Progenitor cell of endocrine pancreas (in vitro differentiated cells): ENCODE measurements around the gene CFAP74. TPM values are rescaled to one million over a fixed set of nuclear protein-coding genes. Genes with fewer than 3 reads are reported as not detected.

ENCODE experiments used
- DNase-seq: peaks from one replicate; pipeline ENCODE4 v3.0.0; 2021; ENCODE audit warnings: low spot score; ENCODE audit not compliant: unreplicated experiment
- H3K27ac Mint-ChIP-seq: 2 replicates; pipeline ENCODE4 v1.8.0; 2021; ENCODE audit warnings: mild to moderate bottlenecking, moderate library complexity, mixed read lengths
- H3K27me3 Mint-ChIP-seq: 2 replicates; pipeline ENCODE4 v1.8.0; 2021; ENCODE audit warnings: mixed read lengths
- H3K36me3 Mint-ChIP-seq: 2 replicates; pipeline ENCODE4 v1.8.0; 2022; ENCODE audit warnings: mixed read lengths; ENCODE audit not compliant: insufficient read depth
- H3K4me1 Mint-ChIP-seq: 2 replicates; pipeline ENCODE4 v1.8.0; 2021; ENCODE audit warnings: low read depth, mixed read lengths
- H3K4me3 Mint-ChIP-seq: 2 replicates; pipeline ENCODE4 v1.8.0; 2021; ENCODE audit warnings: low read depth, mild to moderate bottlenecking, moderate library complexity, mixed read lengths
- H3K9me3 Mint-ChIP-seq: 2 replicates; pipeline ENCODE4 v1.8.0; 2021; ENCODE audit warnings: low read depth, mixed read lengths
- total RNA-seq: library from RNA; stranded (reverse); gene quantifications from 2 replicates; pipeline ENCODE4 v1.2.1, GENCODE V29; 2021
- TF ChIP-seq, protein P1 (sequence below): fragments of 200-600 bp; sonication (generic); IDR thresholded peaks from one replicate; pipeline ENCODE4 v1.5.0; 2021; ENCODE audit warnings: antibody characterized with exemption, mild to moderate bottlenecking; ENCODE audit not compliant: unreplicated experiment

The CFAP74 gene
- total RNA-seq, 1 donor from 2014 or later: 0.93 TPM

DNA sequence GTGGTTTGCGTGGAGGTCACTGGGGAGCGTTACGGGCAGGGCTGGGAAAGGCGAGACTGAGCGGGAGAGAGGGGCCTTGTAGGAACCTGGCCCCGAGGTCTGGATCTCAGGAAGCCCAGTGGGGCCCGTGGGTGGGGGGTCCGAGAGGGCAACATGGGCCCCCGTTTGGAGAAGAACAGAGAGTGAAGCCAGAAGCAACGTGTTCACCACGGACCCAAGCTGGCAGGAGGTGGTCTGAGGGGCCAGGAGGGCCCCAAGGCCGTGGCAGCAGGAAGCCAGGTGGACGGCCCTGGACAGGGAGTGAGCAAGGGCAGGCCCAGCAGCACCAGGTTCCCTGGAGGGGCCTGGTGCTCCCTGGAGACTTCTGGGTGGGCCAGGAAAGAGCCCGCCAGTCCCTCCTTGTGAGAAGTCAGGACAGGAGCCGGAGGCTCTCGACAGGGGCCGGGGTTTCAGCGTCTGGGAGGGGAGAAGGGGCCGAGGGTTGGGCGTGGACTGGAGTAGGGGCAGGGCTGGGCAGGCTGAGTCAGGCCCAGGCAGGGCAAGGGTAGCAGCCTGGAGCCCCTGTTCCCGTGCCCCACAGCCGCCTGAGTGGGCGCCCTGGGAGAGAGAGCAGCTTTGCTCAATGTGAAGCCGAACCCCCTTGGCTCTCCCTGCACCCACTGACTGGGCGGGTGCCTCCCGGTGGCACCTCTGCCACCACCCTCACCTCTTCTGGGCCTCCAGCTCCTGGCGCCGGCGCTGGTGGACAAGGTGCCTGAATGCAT is 33.5 kb downstream of the CFAP74 start:
- no peak for DNase-seq
- TF ChIP-seq, protein P1, sequence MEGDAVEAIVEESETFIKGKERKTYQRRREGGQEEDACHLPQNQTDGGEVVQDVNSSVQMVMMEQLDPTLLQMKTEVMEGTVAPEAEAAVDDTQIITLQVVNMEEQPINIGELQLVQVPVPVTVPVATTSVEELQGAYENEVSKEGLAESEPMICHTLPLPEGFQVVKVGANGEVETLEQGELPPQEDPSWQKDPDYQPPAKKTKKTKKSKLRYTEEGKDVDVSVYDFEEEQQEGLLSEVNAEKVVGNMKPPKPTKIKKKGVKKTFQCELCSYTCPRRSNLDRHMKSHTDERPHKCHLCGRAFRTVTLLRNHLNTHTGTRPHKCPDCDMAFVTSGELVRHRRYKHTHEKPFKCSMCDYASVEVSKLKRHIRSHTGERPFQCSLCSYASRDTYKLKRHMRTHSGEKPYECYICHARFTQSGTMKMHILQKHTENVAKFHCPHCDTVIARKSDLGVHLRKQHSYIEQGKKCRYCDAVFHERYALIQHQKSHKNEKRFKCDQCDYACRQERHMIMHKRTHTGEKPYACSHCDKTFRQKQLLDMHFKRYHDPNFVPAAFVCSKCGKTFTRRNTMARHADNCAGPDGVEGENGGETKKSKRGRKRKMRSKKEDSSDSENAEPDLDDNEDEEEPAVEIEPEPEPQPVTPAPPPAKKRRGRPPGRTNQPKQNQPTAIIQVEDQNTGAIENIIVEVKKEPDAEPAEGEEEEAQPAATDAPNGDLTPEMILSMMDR: no peak
- Mint-ChIP-seq H3K4me3 (no peak overlapping the region), H3K4me1 (no peaks in the 10 kb centered on the region), H3K27me3 (peaks cover 10% of the 10 kb centered on the region), H3K36me3 (no peaks in the 10 kb centered on the region), H3K9me3 (no peaks in the 10 kb centered on the region), H3K27ac (no peak overlapping the region)

DNA sequence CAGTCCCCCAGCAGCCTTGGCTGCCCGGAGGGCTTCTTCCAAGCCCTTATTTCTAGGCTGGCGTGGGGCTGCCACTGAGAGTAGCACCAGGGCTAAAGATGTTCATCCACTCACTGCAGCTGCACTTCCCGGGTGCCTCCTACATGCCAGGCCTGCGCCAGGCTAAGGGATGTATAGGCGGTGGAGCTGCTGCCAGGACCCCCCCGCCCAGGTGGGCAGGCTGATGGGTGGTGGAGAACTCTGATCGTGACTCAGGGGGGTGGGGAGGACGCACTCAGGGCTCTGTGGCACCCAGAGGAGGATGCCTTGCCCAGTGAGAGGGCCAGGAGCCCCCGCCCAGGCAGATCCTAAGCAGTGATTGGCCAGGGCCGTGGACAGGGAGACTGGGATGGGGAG is 34.1 kb downstream of the CFAP74 start:
- Mint-ChIP-seq H3K4me3 (no peak overlapping the region), H3K4me1 (no peaks in the 10 kb centered on the region), H3K27me3 (peaks cover 8% of the 10 kb centered on the region), H3K36me3 (no peaks in the 10 kb centered on the region), H3K27ac (no peak overlapping the region), H3K9me3 (no peaks in the 10 kb centered on the region)
- DNase-seq: no peak
- TF ChIP-seq, protein P1: no peak

DNA sequence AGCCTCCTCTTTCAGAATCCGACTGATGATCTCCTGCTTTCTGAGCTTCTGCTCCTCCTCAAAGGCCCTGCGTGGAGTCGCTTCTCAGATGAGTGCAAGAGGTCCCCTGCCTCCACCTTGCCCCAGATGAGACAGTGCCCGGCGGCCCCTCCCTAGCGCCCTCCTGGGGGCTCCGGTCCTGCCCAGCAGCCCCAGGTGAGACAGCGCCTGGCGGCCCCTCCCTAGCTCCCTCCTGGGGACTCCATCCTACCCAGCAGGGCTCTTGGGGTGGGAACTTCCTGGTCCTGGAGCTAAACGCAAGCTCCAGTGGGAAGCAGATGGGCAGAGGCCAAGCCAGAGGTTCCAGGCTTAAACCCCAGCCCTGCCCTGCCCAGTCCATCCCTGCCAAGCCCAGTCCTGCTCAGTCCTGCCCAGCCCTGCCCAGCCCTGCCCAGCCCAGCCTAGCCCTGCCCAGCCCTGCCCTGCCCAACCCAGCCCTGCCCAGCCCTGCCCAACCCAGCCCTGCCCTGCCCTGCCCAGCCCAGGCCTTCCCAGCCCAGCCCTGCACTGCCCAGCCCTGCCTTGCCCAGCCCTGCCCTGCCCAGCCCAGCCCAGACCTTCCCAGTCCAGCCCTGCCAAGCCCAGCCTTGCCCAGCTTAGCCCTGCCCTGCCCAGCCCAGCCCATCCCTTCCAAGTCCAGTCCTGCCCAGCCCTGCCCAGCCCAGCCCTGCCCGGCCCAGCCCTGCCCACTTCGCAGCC is 34.6 kb downstream of the CFAP74 start:
- TF ChIP-seq, protein P1: no peak
- Mint-ChIP-seq H3K27me3 (peaks cover 8% of the 10 kb centered on the region), H3K27ac (no peak overlapping the region), H3K4me3 (no peak overlapping the region), H3K36me3 (no peaks in the 10 kb centered on the region), H3K9me3 (no peaks in the 10 kb centered on the region), H3K4me1 (no peaks in the 10 kb centered on the region)
- DNase-seq: no peak

DNA sequence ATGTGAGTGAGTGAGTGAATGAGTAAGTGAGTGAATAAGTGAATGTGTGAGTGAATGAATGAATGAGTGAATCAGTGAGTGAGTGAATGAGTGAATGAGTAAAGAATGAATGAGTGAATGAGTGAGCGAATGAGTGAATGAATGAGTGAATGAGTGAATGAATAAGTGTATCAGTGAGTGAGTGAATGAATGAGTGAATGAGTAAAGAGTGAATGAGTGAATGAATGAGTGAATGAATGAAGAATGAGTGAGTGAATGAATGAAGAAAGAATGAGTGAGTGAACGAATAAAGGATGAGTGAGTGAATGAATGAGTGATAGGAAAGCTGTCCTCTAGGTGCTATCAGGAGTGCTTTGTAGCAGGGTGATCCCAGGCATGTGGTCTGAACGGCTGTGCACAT is 35.7 kb downstream of the CFAP74 start:
- DNase-seq: no peak
- Mint-ChIP-seq H3K27me3 (peaks cover 8% of the 10 kb centered on the region), H3K36me3 (no peaks in the 10 kb centered on the region), H3K4me3 (no peak overlapping the region), H3K27ac (no peak overlapping the region), H3K9me3 (no peaks in the 10 kb centered on the region), H3K4me1 (no peaks in the 10 kb centered on the region)
- TF ChIP-seq, protein P1: no peak

DNA sequence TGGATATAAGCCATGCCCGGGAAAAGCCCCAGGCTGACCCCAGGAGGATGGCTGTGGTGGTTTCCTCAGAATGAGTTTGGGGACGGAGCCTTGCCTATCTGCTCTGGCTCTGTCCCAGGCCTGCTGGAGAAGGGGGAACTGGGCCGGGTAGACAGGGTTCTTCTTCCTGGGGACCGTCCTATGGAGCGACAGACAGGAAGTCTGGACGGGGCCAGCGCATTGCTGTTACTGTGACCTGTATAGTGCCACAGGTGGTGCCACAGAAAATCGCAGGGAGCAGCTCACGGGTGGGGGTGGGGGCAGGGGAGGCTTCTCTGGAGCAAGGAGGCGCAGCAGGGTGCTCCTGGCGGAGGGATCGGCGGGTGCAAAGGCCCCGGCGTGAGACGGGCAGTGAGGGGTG is 36.4 kb downstream of the CFAP74 start:
- Mint-ChIP-seq H3K27ac (no peak overlapping the region), H3K4me3 (no peak overlapping the region), H3K9me3 (no peaks in the 10 kb centered on the region), H3K27me3 (peaks cover 11% of the 10 kb centered on the region), H3K4me1 (no peaks in the 10 kb centered on the region), H3K36me3 (no peaks in the 10 kb centered on the region)
- DNase-seq: no peak
- TF ChIP-seq, protein P1: no peak
